HL-60 (cell line): ENCODE results near the gene EPC1.
"Not testable (repeated sequence)": the region's sequence is repeated elsewhere in the genome, so short reads cannot be mapped to it uniquely, and the experiment has no call there.

Experiments
- POLR2AphosphoS5 ChIP-seq: IDR thresholded peaks from 2 replicates; pipeline ENCODE4 v1.6.1; 2012; ENCODE audit warnings: low read depth
- TF ChIP-seq, protein P1 (sequence below): IDR thresholded peaks from 2 replicates; pipeline ENCODE4 v1.6.1; 2012; ENCODE audit warnings: low read depth; ENCODE audit not compliant: insufficient replicate concordance
- TF ChIP-seq, protein P2 (sequence below): IDR thresholded peaks from one replicate; pipeline ENCODE4 v1.5.1; 2011; ENCODE audit warnings: low read length, control low read depth, inconsistent platforms; ENCODE audit not compliant: insufficient read depth

GRCh38 chr10:32250489-32250888 lies 96.5 kb downstream of the EPC1 start:
- TF ChIP-seq POLR2AphosphoS5, result not testable (repeated sequence)
- TF ChIP-seq, protein P1, sequence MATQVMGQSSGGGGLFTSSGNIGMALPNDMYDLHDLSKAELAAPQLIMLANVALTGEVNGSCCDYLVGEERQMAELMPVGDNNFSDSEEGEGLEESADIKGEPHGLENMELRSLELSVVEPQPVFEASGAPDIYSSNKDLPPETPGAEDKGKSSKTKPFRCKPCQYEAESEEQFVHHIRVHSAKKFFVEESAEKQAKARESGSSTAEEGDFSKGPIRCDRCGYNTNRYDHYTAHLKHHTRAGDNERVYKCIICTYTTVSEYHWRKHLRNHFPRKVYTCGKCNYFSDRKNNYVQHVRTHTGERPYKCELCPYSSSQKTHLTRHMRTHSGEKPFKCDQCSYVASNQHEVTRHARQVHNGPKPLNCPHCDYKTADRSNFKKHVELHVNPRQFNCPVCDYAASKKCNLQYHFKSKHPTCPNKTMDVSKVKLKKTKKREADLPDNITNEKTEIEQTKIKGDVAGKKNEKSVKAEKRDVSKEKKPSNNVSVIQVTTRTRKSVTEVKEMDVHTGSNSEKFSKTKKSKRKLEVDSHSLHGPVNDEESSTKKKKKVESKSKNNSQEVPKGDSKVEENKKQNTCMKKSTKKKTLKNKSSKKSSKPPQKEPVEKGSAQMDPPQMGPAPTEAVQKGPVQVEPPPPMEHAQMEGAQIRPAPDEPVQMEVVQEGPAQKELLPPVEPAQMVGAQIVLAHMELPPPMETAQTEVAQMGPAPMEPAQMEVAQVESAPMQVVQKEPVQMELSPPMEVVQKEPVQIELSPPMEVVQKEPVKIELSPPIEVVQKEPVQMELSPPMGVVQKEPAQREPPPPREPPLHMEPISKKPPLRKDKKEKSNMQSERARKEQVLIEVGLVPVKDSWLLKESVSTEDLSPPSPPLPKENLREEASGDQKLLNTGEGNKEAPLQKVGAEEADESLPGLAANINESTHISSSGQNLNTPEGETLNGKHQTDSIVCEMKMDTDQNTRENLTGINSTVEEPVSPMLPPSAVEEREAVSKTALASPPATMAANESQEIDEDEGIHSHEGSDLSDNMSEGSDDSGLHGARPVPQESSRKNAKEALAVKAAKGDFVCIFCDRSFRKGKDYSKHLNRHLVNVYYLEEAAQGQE, result not testable (repeated sequence)
- TF ChIP-seq, protein P2, sequence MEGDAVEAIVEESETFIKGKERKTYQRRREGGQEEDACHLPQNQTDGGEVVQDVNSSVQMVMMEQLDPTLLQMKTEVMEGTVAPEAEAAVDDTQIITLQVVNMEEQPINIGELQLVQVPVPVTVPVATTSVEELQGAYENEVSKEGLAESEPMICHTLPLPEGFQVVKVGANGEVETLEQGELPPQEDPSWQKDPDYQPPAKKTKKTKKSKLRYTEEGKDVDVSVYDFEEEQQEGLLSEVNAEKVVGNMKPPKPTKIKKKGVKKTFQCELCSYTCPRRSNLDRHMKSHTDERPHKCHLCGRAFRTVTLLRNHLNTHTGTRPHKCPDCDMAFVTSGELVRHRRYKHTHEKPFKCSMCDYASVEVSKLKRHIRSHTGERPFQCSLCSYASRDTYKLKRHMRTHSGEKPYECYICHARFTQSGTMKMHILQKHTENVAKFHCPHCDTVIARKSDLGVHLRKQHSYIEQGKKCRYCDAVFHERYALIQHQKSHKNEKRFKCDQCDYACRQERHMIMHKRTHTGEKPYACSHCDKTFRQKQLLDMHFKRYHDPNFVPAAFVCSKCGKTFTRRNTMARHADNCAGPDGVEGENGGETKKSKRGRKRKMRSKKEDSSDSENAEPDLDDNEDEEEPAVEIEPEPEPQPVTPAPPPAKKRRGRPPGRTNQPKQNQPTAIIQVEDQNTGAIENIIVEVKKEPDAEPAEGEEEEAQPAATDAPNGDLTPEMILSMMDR, result not testable (repeated sequence)
